HCT116 (cell line): Measurements from ENCODE around the gene CDKL5. TPM values are rescaled to one million over a fixed set of nuclear protein-coding genes. Genes with fewer than 3 reads are reported as not detected.

Source experiments
- ATAC-seq: fragments of 200-7000 bp; cut with Tn5 transposase; 2 replicates; pipeline ENCODE4 v1.9.1; 2020; ENCODE audit warnings: mild to moderate bottlenecking, moderate library complexity
- BruUV-seq: library from RNA; stranded (reverse); fragments of 400-500 nt; replicated peaks from 2 replicates; lab custom pipeline; 2021; lab: Mats Ljungman, UMichigan
- CTCF ChIA-PET: fragments of 300-600 bp; sonication (Branson Sonifier 250); formaldehyde crosslinking; loops from one replicate; lab custom pipeline; 2021; ENCODE audit warnings: antibody characterized with exemption; lab: Charles Lee
- POLR2A ChIA-PET: fragments of 300-600, 350-600 bp; sonication (Branson Sonifier 250); formaldehyde crosslinking; loops from one replicate; lab custom pipeline; 2021; ENCODE audit warnings: antibody characterized with exemption; lab: Charles Lee
- RAD21 ChIA-PET, 2 experiments: fragments of 300-600 bp; sonication (Branson Sonifier 250); formaldehyde crosslinking; loops; one replicate each; lab custom pipeline; 2023; ENCODE audit warnings: low total read pairs in 2 of 2; ENCODE audit not compliant: uncharacterized antibody in 2 of 2, unreplicated experiment in 2 of 2, low non-redundant PET in 1 of 2; lab: Charles Lee
- DNase-seq: peaks from one replicate; pipeline ENCODE4 v3.0.0-alpha.2; 2010; ENCODE audit warnings: low read depth, low spot score
- H2AFZ ChIP-seq: fragments of 200-600 bp; shearing (Covaris generic), sonication (generic); 2 replicates; pipeline ENCODE4 v1.6.1; 2017; ENCODE audit warnings: low read depth, mixed run types, mixed read lengths, antibody characterized with exemption, low read length; ENCODE audit not compliant: poor library complexity, severe bottlenecking
- H3K27ac ChIP-seq: 2 replicates; pipeline ENCODE4 v1.5.1; 2012; ENCODE audit warnings: low read depth, low read length
- H3K27me3 ChIP-seq: fragments of 200-600 bp; sonication (generic); 2 replicates; pipeline ENCODE4 v1.6.1; 2016; ENCODE audit warnings: mixed run types, low read length, mixed read lengths; ENCODE audit not compliant: insufficient read depth
- H3K36me3 ChIP-seq, 2 experiments: fragments of 200-500 bp in 1 of 2; fragments of 200-600 bp in 1 of 2; sonication (Bioruptor generic) in 1 of 2; sonication (generic) in 1 of 2; 2 replicates each; pipeline versions ENCODE4 v1.5.1 to v1.6.1; 2014 to 2016; ENCODE audit warnings: low read length in 2 of 2, inconsistent platforms in 1 of 2, mixed read lengths in 1 of 2, mixed run types in 1 of 2; ENCODE audit not compliant: insufficient read depth in 2 of 2, control insufficient read depth in 1 of 2
- H3K4me1 ChIP-seq, 2 experiments: fragments of 200-600 bp in 1 of 2; sonication (generic) in 1 of 2; 2 replicates each; pipeline versions ENCODE4 v1.5.1 to v1.6.1; 2012 to 2017; ENCODE audit warnings: low read length in 2 of 2, inconsistent platforms in 1 of 2, mild to moderate bottlenecking in 1 of 2, mixed read lengths in 1 of 2, mixed run types in 1 of 2, moderate library complexity in 1 of 2; ENCODE audit not compliant: insufficient read depth in 2 of 2, control insufficient read depth in 1 of 2
- H3K4me2 ChIP-seq: fragments of 200-600 bp; sonication (generic); 2 replicates; pipeline ENCODE4 v1.6.1; 2017; ENCODE audit warnings: mixed run types, low read length, mixed read lengths
- H3K4me3 ChIP-seq, 2 experiments: fragments of 200-600 bp in 1 of 2; sonication (generic) in 1 of 2; replicated peaks in 1 of 2; 2 replicates each; pipeline ENCODE4 v1.5.1; 2011 to 2016; ENCODE audit warnings: low read length in 2 of 2, control low read depth in 1 of 2, low read depth in 1 of 2, mild to moderate bottlenecking in 1 of 2, mixed read lengths in 1 of 2, mixed run types in 1 of 2
- H3K79me2 ChIP-seq: fragments of 200-600 bp; sonication (generic); 2 replicates; pipeline ENCODE4 v1.6.1; 2017; ENCODE audit warnings: mild to moderate bottlenecking, mixed run types, low read length, moderate library complexity, mixed read lengths; ENCODE audit not compliant: insufficient read depth
- H3K9ac ChIP-seq: fragments of 200-600 bp; sonication (generic); 2 replicates; pipeline ENCODE4 v1.6.1; 2016; ENCODE audit warnings: low read length, mixed read lengths
- H3K9me2 ChIP-seq: fragments of 200-600 bp; sonication (generic), shearing (Covaris generic); 2 replicates; pipeline ENCODE4 v1.6.1; 2017; ENCODE audit warnings: mixed run types, mild to moderate bottlenecking, moderate library complexity; ENCODE audit not compliant: insufficient read depth
- H3K9me3 ChIP-seq, 2 experiments: fragments of 200-500 bp in 1 of 2; fragments of 200-600 bp in 1 of 2; sonication (Bioruptor generic) in 1 of 2; sonication (generic) in 1 of 2; 2 replicates each; pipeline ENCODE4 v1.6.1; 2014 to 2017; ENCODE audit warnings: low read length in 2 of 2, mixed read lengths in 2 of 2, inconsistent platforms in 1 of 2, low read depth in 1 of 2, mild to moderate bottlenecking in 1 of 2, mixed run types in 1 of 2, moderate library complexity in 1 of 2; ENCODE audit not compliant: control insufficient read depth in 1 of 2, insufficient read depth in 1 of 2
- H4K20me1 ChIP-seq: fragments of 200-600 bp; sonication (generic), shearing (Covaris generic); 2 replicates; pipeline ENCODE4 v1.6.1; 2017; ENCODE audit warnings: mixed run types, mild to moderate bottlenecking, moderate library complexity; ENCODE audit not compliant: insufficient read depth
- CBX3 ChIP-seq: IDR thresholded peaks from 2 replicates; pipeline ENCODE4 v1.6.1; 2012; ENCODE audit warnings: low read depth
- CEBPB ChIP-seq: IDR thresholded peaks from 2 replicates; pipeline ENCODE4 v1.6.1; 2012; ENCODE audit warnings: low read depth
- ELF1 ChIP-seq: IDR thresholded peaks from 2 replicates; pipeline ENCODE4 v1.6.1; 2012; ENCODE audit warnings: low read depth, borderline replicate concordance
- EZH2phosphoT487 ChIP-seq: fragments of 200-600 bp; IDR thresholded peaks from 2 replicates; pipeline ENCODE4 v1.6.1; 2018; ENCODE audit warnings: antibody characterized with exemption, borderline replicate concordance
- FOSL1 ChIP-seq: IDR thresholded peaks from 2 replicates; pipeline ENCODE4 v1.6.1; 2012; ENCODE audit warnings: low read depth
- POLR2A ChIP-seq: IDR thresholded peaks from 2 replicates; pipeline ENCODE4 v1.7.0; 2011; ENCODE audit warnings: borderline replicate concordance; ENCODE audit not compliant: insufficient read depth, insufficient read length; ENCODE audit errors: extremely low read depth
- POLR2AphosphoS5 ChIP-seq: IDR thresholded peaks from 2 replicates; pipeline ENCODE4 v1.6.1; 2011; ENCODE audit warnings: mild to moderate bottlenecking, low read depth, low read length, moderate library complexity
- SP1 ChIP-seq: IDR thresholded peaks from 2 replicates; pipeline ENCODE4 v1.6.1; 2012; ENCODE audit warnings: low read depth
- SRF ChIP-seq: IDR thresholded peaks from 2 replicates; pipeline ENCODE4 v1.6.1; 2012; ENCODE audit warnings: low read depth
- TCF7L2 ChIP-seq: IDR thresholded peaks from 2 replicates; pipeline ENCODE4 v1.7.0; 2011; ENCODE audit warnings: borderline replicate concordance, inconsistent platforms; ENCODE audit not compliant: insufficient read depth, insufficient read length; ENCODE audit errors: extremely low read depth
- YY1 ChIP-seq: IDR thresholded peaks from 2 replicates; pipeline ENCODE4 v1.6.1; 2011; ENCODE audit warnings: low read length, low read depth, moderate library complexity, mild to moderate bottlenecking; ENCODE audit not compliant: insufficient replicate concordance; ENCODE audit errors: extremely low read depth
- intact Hi-C: fragments of 100-400 bp; cut with micrococcal nuclease; formaldehyde crosslinking; loops from 2 replicates; pipeline ENCODE4 v1.10.0; 2022
- total RNA-seq: library from RNA; stranded (reverse); gene quantifications from one replicate; pipeline ENCODE4 v1.2.1, GENCODE V29; 2021; ENCODE audit not compliant: unreplicated experiment
- TF ChIP-seq, protein P1 (sequence below): IDR thresholded peaks from 2 replicates; pipeline ENCODE4 v1.6.1; 2012

Gene CDKL5
- total RNA-seq, 1 experiment from 2014 or later = 2.5 TPM

DNA sequence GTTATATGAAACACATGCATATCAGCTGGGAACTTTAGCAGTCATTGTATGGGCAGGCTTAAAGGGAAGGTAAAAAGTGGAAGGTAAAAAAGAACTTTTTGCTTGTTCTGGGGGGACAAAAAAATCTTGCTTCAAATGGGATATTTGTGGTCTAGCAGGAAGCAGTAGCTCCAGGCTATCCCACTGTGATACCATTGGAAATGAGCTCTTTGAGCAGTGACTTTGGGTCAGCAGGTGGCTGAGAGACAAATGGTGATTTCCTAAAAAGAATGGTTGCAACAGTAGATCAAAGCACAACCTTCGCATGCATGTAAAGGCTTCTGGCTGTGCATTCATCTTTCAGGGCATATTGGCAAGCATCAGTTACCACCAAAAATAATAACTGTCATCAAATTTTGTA lies 140.3 kb downstream of the CDKL5 start (continued):
- TF ChIP-seq ELF1 = no peak
- TF ChIP-seq CEBPB = no peak

DNA sequence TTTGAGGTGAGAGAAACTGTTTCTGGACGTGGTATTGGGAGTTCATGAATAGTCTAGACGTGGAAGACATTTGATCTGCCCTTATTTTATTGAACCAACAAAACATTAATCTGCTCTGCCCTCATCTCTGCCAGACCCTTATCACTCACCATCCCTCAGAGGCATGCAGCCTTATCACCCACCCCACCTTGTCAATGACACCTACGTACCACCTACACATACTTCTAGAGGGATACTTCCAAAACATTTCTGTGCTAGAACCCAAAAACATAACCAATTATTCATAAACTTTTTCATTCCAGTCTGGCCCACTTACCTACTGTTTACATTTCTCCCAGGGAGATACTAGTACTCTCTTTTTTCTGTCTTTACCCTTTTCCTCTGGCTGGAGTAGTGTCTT lies 141.3 kb downstream of the CDKL5 start:
- Histone ChIP-seq H3K9me3 (no peaks in the 10 kb centered on the region), H3K27me3 (no peaks in the 10 kb centered on the region), H3K27ac (no peak overlapping the region), H2AFZ (no peak overlapping the region), H3K36me3 (no peaks in the 10 kb centered on the region), H3K4me3 (no peak overlapping the region), H4K20me1 (no peaks in the 10 kb centered on the region), H3K79me2 (no peaks in the 10 kb centered on the region), H3K9me2 (no peaks in the 10 kb centered on the region), H3K4me1 (no peaks in the 10 kb centered on the region), H3K9ac (no peak overlapping the region), H3K4me2 (no peak overlapping the region)
- intact Hi-C loops = no loop called here
- ChIA-PET RAD21 (no interaction called here), CTCF (no interaction called here), POLR2A (no interaction called here)
- no peak for TF ChIP-seq YY1
- TF ChIP-seq, protein P1, sequence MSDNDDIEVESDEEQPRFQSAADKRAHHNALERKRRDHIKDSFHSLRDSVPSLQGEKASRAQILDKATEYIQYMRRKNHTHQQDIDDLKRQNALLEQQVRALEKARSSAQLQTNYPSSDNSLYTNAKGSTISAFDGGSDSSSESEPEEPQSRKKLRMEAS = no peak
- no peak for TF ChIP-seq SP1
- TF ChIP-seq EZH2phosphoT487 = no peak
- TF ChIP-seq TCF7L2 = no peak
- TF ChIP-seq FOSL1 = no peak
- no peak for TF ChIP-seq POLR2AphosphoS5
- no peak for TF ChIP-seq SRF
- no peak for TF ChIP-seq CBX3
- TF ChIP-seq POLR2A = no peak
- ATAC-seq (no peak), DNase-seq (no peak)
- no TSS peak for BruUV-seq
